Activated CD4-positive, CD25-positive, alpha-beta regulatory T cell (primary cell): ENCODE data around the gene HPS1.

Experiments
- DNase-seq, 4 experiments: peaks; one replicate each; lab custom pipeline; 2025; lab: John Stamatoyannopoulos, UW

The HPS1 gene

GRCh38 chr10:98431016-98431415 lies 15.7 kb downstream of the HPS1 start:
- no peak for DNase-seq

GRCh38 chr10:98430427-98430826 lies 16.3 kb downstream of the HPS1 start:
- no peak for DNase-seq

- no peak for DNase-seq
These were observed 17.2 kb downstream of the HPS1 start for GRCh38 chr10:98429320-98430072.

- DNase-seq: no peak
These were observed 19.7 kb downstream of the HPS1 start for GRCh38 chr10:98427011-98427515.

GRCh38 chr10:98425511-98426352 lies 21.0 kb downstream of the HPS1 start:
- DNase-seq: peak in 1 of 4 experiments; percentile 8

DNA sequence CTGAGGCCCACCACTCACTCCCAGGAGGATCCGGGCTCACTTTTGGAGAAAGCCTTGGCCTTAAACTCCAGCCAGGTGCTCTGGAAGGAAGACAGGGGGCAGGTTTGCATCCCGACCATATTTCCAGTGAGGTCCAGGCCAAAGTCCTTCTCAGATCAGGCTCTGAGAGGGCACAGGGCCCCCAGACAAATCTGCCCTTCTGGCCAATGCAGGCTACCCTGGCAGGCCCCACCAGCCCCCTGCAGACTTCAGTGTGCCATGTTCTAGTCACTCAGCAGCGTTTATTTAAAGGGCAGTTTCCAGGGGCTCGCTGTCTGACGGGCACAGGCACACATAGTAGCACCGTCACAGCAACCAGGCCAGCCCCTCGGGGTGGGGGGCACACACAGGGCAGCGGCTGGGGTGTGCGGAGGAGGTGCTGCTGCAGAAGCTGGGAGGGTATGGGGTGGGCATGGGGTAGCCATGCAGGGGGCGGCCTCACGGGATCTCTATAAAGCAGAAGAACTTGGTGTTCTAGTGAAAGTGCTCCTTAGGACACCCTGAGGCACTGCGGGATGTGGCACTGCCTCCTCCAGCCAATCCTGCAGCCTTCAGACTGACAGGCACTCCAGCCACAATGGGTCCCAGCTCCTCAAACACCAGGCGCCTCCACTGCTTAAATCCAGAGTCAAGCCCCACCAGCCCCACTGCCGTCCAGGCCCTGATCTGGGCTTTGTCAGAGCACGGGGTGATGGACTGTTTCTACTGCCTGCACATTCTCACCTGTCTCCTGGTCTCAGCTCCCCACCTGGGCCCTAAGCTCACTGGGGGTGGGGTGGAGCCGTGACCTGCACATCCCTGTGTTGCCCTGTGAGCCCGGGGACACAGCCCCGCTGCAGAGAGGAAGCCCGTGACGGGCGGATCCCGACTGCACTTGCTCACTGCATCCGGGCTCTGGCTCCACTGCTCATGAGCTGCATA lies 22.2 kb downstream of the HPS1 start:
- no peak for DNase-seq

DNA sequence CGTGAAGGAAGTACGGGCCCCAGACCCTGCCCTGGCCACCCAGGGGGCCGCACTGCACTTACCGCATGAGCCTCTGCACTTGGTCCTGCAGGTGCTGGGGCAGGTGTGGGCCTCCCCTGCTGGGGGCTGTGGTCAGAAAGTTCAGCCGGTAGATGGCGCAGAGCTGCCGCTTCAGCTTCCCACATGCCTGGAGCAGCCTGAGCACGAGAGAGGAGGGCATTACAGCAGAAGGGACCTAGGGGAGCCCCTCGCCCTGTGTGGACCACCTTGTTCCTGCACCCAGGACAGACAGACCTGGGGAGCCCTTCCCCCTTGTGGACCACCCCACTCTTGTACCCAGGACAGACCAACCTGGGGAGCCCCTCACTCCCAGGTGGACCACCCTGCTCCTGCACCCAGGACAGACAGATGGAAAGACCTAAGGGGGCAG lies 23.0 kb downstream of the HPS1 start:
- DNase-seq: no peak

GRCh38 chr10:98422182-98422581 lies 24.6 kb downstream of the HPS1 start:
- DNase-seq: no peak

GRCh38 chr10:98420786-98421185 lies 25.9 kb downstream of the HPS1 start:
- no peak for DNase-seq

DNA sequence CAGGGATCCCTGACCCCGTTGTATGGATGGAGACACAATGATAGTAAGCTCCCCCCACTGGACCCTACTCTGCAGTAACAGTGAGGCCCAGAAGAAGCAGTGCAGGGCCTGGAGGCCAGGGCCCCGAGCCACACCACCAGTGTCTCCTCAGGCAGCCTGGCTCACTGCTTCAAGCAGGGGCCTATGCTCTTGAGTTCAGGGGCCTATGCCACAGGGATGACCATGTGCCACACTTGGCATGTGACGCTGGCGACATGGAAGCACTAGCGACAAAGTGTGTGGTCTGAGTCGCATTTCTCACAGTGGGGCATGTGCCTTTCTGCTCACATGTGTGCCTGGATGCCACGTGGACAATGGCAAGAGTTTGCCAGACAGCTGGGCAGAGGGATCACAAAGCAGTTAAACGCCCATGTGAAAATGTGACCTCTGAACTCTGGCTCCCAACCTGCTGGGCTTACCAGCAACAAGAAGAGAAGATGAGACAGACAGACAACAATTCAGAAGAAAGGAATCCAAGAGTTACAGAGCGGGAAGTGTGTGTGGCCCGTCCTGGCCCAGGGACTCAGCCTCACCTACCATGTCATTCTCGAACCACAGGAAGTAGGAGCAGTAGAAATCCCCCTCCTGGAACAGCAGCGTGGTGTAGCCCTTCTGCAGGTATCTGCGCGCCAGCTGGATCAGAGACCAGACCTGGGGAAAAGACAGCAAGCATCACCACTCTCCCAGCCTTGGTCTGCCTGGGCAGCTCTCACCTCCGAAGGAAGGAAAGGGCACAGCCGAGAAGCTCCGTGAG lies 27.1 kb downstream of the HPS1 start:
- no peak for DNase-seq

- DNase-seq: no peak
These were observed 27.9 kb downstream of the HPS1 start for GRCh38 chr10:98418665-98419468.

DNA sequence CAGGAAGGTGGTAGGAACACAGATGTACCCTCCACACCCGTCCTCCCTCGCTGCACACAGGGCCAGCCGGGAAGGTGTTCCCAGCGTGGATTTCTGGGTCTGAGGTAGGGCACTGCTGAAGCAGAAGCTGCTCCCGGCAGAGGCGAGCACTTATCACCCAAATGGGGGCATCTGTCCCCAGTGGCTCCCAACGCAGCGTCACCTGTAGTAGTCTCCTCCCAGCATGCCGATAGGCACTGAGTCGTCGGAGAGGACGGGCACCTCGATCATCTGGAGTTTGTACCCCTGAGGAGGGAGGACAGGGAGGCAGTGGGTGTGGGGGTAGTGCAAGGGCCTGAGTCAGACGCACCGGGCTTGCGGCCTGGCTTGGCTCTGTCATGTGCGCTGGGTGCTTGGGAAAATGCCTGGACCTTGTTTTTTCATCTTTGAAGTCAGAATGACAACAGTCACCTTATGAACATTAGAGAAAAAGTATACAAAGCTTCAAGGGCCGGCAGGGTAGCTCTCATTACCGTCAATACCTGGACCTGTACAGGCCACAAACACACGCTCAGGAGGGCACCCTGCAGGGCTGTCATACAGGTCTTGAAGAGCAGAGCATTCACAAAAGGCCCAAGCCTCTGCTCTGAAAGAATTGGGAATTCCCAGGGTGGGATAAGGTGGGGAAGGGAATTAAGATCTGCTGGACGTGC lies 28.6 kb downstream of the HPS1 start:
- DNase-seq: no peak

GRCh38 chr10:98417481-98417959 lies 29.2 kb downstream of the HPS1 start:
- DNase-seq: no peak

GRCh38 chr10:98416606-98417388 lies 29.9 kb downstream of the HPS1 start:
- no peak for DNase-seq

- no peak for DNase-seq
These were observed 31.0 kb downstream of the HPS1 start for GRCh38 chr10:98415731-98416119.

- DNase-seq: peak in 2 of 4 experiments; percentile 23 to 40
These were observed 31.6 kb downstream of the HPS1 start, which contains the start of gene PYROXD2 for GRCh38 chr10:98414932-98415730. Gene PYROXD2 (minus strand): TSS chr10:98415182. CDS start chr10:98415135, 47 bp downstream.

DNA sequence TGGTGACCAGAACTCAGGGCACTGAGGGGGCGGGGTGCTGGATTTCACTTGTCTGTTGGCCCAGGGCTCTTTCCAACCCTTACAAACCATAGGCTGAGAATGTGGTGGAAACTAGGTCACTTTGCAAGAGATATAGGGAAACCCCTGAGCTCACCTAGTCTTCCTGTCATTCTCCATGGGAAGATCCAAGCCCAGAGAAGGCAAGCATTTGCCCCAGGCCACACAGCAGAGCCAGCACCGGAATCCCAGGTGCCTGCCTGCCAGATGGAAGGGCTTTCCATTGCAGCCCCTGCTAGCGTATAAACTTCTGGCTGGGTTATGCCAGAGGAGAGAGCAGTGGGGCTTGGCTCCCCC lies 32.2 kb downstream of the HPS1 start:
- no peak for DNase-seq

DNA sequence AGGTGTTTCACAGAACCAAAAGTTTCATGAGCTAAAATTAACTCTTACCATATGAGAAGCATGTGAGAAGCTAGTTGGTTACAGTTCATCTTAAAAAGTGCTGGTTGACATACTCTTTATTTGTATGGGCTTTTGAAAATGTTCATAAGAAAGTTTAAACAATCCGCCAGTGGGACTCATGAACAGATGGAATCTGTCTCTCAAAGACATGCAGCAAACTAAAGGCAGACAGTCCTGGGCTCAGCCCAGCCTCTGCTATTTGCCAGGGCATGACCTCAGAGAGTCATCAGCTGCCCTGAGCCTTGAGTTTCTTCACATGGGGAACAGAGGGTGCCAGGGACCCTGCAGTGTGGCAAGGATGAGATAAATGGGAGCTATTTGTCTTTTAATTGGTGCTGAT lies 35.0 kb downstream of the HPS1 start:
- no peak for DNase-seq
